Endodermal cell (in vitro differentiated cells): ENCODE measurements around the gene ZBP1. TPM values are rescaled to one million over a fixed set of nuclear protein-coding genes. Genes with fewer than 3 reads are reported as not detected.

Experiments used
- DNase-seq: peaks from one replicate; pipeline ENCODE4 v3.0.0-alpha.2; 2017
- H3K27ac ChIP-seq: 2 replicates; pipeline ENCODE4 v1.5.1; 2013; ENCODE audit warnings: mild to moderate bottlenecking, low read depth, low read length, moderate library complexity
- H3K27me3 ChIP-seq: 2 replicates; pipeline ENCODE4 v1.6.1; 2013; ENCODE audit warnings: mild to moderate bottlenecking, low read length, moderate library complexity; ENCODE audit not compliant: insufficient read depth, control insufficient read depth, poor library complexity, severe bottlenecking
- H3K36me3 ChIP-seq: 2 replicates; pipeline ENCODE4 v1.7.0; 2013; ENCODE audit warnings: mild to moderate bottlenecking, low read length, moderate library complexity; ENCODE audit not compliant: control insufficient read depth, insufficient read depth
- H3K4me1 ChIP-seq: one replicate; pipeline ENCODE4 v1.7.0; 2013; ENCODE audit warnings: low read length; ENCODE audit not compliant: control insufficient read depth, insufficient read depth
- H3K4me3 ChIP-seq: 2 replicates; pipeline ENCODE4 v1.5.1; 2013; ENCODE audit warnings: mild to moderate bottlenecking, low read length, moderate library complexity
- H3K9ac ChIP-seq: 2 replicates; pipeline ENCODE4 v1.6.1; 2013; ENCODE audit warnings: mild to moderate bottlenecking, low read length, moderate library complexity; ENCODE audit not compliant: poor library complexity, severe bottlenecking; ENCODE audit errors: extremely low read depth
- H3K9me3 ChIP-seq: 2 replicates; pipeline ENCODE4 v1.6.1; 2013; ENCODE audit warnings: mild to moderate bottlenecking, low read length, moderate library complexity; ENCODE audit not compliant: control insufficient read depth
- H3K27ac Mint-ChIP-seq: 2 replicates; pipeline ENCODE4 v1.8.0; 2020; ENCODE audit warnings: mixed read lengths
- H3K27me3 Mint-ChIP-seq: 2 replicates; pipeline ENCODE4 v1.8.0; 2021; ENCODE audit warnings: mild to moderate bottlenecking, mixed read lengths; ENCODE audit not compliant: insufficient read depth
- H3K36me3 Mint-ChIP-seq: 2 replicates; pipeline ENCODE4 v1.8.0; 2020; ENCODE audit warnings: low read depth, mixed read lengths
- H3K4me1 Mint-ChIP-seq: 2 replicates; pipeline ENCODE4 v1.8.0; 2020; ENCODE audit warnings: mixed read lengths
- H3K4me3 Mint-ChIP-seq: 2 replicates; pipeline ENCODE4 v1.8.0; 2020; ENCODE audit warnings: mild to moderate bottlenecking, moderate library complexity, mixed read lengths
- H3K9me3 Mint-ChIP-seq: 2 replicates; pipeline ENCODE4 v1.8.0; 2020; ENCODE audit warnings: mild to moderate bottlenecking, mixed read lengths
- CTCF ChIP-seq: fragments of 200-600 bp; sonication (generic); conservative IDR thresholded peaks from 2 replicates; pipeline ENCODE4 v1.5.0; 2021; ENCODE audit warnings: antibody characterized with exemption, mild to moderate bottlenecking
- WGBS, 2 experiments: methylation state at CpG; one replicate each; pipeline versions ENCODE4 v1.1.5 to v1.1.7; 2013; ENCODE audit warnings: missing lambda C conversion rate in 2 of 2, mixed read lengths in 1 of 2; ENCODE audit not compliant: insufficient coverage in 1 of 2, insufficient read length in 1 of 2; 5-methylcytosine and 5-hydroxymethylcytosine counted together
- total RNA-seq, 2 donors: library from RNA; stranded (reverse); fragmentation: NEBNext Ultra II Directional in 1 of 2; extraction: Animal tissue kit (Norgen Biotek cat#: 25700) in 1 of 2; gene quantifications; 2 replicates in 1 of 2; 3 replicates in 1 of 2; pipeline ENCODE4 v1.2.1, GENCODE V29; 2021

ZBP1 gene
- total RNA-seq, 2 donors from 2014 or later: not detected

- 27 to 48% methylated on average over 4 to 9 of the region's 10 CpGs for WGBS, 2 experiments
- peaks cover 5% of the 10 kb centered on the region for H3K4me1 Mint-ChIP-seq
These were observed 22.2 kb downstream of the ZBP1 start for GRCh38 chr20:57598060-57598459.

GRCh38 chr20:57596998-57597939 is 23.0 kb downstream of the ZBP1 start:
- H3K36me3 ChIP-seq: no peaks in the 10 kb centered on the region
- no peak overlapping the region for H3K9ac ChIP-seq
- H3K27me3 ChIP-seq: no peaks in the 10 kb centered on the region
- Mint-ChIP-seq H3K27me3 (no peaks in the 10 kb centered on the region), H3K9me3 (no peaks in the 10 kb centered on the region), H3K27ac (no peak overlapping the region), H3K4me3 (no peak overlapping the region), H3K4me1 (peaks cover 5% of the 10 kb centered on the region), H3K36me3 (no peaks in the 10 kb centered on the region)
- peak; percentile 91 for DNase-seq
- no peak overlapping the region for H3K27ac ChIP-seq
- no peak overlapping the region for H3K4me3 ChIP-seq
- H3K9me3 ChIP-seq: no peaks in the 10 kb centered on the region
- WGBS, 2 experiments: 28 to 71% methylated on average over 8 to 39 of the region's 39 CpGs
- no peaks in the 10 kb centered on the region for H3K4me1 ChIP-seq
- peak; percentile 98 for TF ChIP-seq CTCF

More at GRCh38 chr20:57598060-57598459, 22.2 kb downstream of the ZBP1 start:
- Histone ChIP-seq H3K36me3 (no peaks in the 10 kb centered on the region), H3K9ac (no peak overlapping the region), H3K9me3 (no peaks in the 10 kb centered on the region), H3K27me3 (no peaks in the 10 kb centered on the region), H3K4me3 (no peak overlapping the region), H3K27ac (no peak overlapping the region), H3K4me1 (no peaks in the 10 kb centered on the region)
- H3K36me3 Mint-ChIP-seq: no peaks in the 10 kb centered on the region
- no peaks in the 10 kb centered on the region for H3K9me3 Mint-ChIP-seq
- no peak overlapping the region for H3K27ac Mint-ChIP-seq
- H3K4me3 Mint-ChIP-seq: no peak overlapping the region
- no peaks in the 10 kb centered on the region for H3K27me3 Mint-ChIP-seq
- TF ChIP-seq CTCF: no peak
- DNase-seq: peak; percentile 58

- H3K27me3 ChIP-seq: no peaks in the 10 kb centered on the region
- no peak overlapping the region for H3K9ac ChIP-seq
- Mint-ChIP-seq H3K36me3 (no peaks in the 10 kb centered on the region), H3K9me3 (no peaks in the 10 kb centered on the region), H3K4me1 (peaks cover 5% of the 10 kb centered on the region), H3K27me3 (no peaks in the 10 kb centered on the region), H3K27ac (no peak overlapping the region), H3K4me3 (no peak overlapping the region)
- no peak overlapping the region for H3K27ac ChIP-seq
- no peak for TF ChIP-seq CTCF
- no peaks in the 10 kb centered on the region for H3K9me3 ChIP-seq
- no peak for DNase-seq
- no peaks in the 10 kb centered on the region for H3K36me3 ChIP-seq
- 59 to 82% methylated on average over 4 to 11 of the region's 11 CpGs for WGBS, 2 experiments
- H3K4me1 ChIP-seq: no peaks in the 10 kb centered on the region
- no peak overlapping the region for H3K4me3 ChIP-seq
These were observed 23.9 kb downstream of the ZBP1 start for GRCh38 chr20:57596358-57596757.
